Stimulated activated CD8-positive, alpha-beta memory T cell treated with anti-CD3 and anti-CD28 coated beads, Interleukin-7, amount 100 ng/mL, for 1 hour (primary cell): ENCODE measurements around the gene PCBP3.
"Not testable (repeated sequence)": the region's sequence is repeated elsewhere in the genome, so short reads cannot be mapped to it uniquely, and the experiment has no call there.

Experiments
- DNase-seq, 2 donors: peaks; one replicate each; pipeline ENCODE4 v3.0.0-alpha.2; 2020; ENCODE audit warnings: low read depth in 2 of 2

PCBP3 gene

GRCh38 chr21:45893740-45894449 is 250.4 kb downstream of the PCBP3 start:
- DNase-seq = no peak

GRCh38 chr21:45894450-45894825 is 250.9 kb downstream of the PCBP3 start:
- DNase-seq = no peak

DNA sequence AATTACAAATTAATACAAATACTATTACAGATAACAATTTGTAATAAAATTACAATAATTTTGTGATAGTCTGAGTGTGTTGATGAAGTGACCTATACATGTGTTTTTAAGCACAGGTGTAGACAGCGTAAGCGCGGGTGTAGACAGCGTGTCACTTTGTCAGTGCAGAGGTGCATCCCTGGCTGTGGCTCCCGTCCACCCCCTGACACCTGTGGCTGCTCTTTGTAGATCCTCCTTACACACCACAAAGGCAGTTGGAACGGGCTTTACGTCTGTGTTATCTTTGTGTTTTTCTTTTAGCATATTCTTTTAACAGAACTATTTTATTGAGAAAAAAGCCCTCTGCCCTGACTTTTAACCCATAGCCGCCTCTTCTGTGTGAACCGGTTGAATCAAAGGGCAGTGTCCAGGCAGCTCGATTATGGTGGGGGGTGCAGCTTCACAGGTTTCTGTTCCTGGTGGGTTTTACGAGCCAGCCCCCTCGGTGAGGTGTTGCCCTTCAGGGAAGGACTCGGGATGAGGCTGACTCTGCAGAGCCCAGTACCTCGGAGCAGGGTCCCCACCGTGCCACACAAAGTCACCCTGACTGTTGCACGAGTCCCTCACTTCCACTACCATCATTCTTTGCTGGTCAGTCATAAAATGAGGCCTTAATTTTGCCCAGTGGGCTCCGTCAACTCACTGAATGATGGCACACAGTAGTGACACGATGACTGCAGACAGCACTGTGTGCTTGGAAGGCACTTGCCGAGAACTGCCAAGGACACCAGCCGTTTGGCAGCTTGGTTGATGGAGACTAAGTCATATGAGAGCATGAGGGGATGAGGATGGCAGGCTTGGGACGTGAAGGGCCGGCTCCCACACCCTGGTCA is 251.6 kb downstream of the PCBP3 start:
- DNase-seq = no peak

- DNase-seq = no peak
Measured at GRCh38 chr21:45895778-45896370, 252.3 kb downstream of the PCBP3 start.

- not testable (repeated sequence) for DNase-seq
Measured at GRCh38 chr21:45896431-45896830, 252.9 kb downstream of the PCBP3 start.

DNA sequence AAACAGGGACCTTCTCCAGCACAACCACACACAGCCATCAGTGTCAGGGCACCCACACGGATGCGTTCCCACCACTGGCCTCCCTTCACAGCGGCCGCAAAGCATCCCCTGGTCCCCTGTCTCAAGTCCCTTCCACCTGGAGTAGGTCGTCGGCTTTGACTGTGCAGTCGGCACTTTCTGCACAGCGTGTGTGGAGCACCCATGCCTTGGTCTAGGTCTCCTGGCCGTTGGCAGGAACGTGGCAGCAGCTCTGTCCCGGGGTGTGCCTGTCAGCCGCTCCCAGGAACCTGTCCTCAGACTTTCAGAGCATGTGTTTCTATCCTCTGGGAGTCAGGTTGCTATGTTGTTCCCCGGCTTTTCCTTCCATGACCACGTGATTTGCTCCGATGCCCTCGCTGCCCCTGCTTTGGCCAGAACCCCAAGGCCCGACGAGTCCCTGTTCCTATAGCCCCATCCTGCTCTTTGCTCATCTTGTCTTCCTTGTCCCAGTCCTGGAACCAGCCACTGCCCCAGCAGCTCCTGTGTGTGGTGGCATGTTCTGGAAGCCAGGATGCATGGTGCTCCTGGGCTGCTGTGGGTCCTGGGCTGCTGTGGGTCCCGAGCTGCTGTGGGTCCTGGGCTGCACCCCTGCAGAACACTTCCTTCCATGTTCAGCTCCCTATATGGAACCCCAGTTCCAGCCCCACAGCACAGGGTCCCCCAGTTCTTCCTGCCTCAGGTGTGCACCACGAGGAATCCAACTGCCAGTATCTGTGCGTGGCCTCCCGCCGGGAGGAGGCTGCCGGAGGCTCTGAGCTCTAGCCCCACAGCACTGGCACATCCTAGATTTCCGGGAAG is 253.9 kb downstream of the PCBP3 start:
- DNase-seq = no peak

GRCh38 chr21:45898028-45898350 is 254.5 kb downstream of the PCBP3 start:
- DNase-seq = no peak

DNA sequence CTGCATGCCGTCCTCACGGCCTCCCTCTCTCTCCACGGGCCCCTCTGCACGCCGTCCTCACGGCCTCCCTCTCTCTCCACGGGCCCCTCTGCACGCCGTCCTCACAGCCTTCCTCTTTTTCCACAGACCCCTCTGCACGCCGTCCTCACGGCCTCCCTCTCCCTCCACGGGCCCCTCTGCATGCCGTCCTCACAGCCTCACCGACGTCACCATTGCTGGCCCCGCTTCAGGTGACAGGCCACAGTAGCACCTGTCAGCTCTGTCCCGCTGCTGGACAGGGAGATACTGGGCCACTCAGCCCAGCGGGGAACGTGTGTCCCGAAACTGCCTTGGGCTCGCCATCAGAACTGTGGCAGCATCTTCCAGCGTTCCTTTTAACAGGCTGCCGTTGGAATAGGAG is 255.3 kb downstream of the PCBP3 start:
- DNase-seq = no peak

DNA sequence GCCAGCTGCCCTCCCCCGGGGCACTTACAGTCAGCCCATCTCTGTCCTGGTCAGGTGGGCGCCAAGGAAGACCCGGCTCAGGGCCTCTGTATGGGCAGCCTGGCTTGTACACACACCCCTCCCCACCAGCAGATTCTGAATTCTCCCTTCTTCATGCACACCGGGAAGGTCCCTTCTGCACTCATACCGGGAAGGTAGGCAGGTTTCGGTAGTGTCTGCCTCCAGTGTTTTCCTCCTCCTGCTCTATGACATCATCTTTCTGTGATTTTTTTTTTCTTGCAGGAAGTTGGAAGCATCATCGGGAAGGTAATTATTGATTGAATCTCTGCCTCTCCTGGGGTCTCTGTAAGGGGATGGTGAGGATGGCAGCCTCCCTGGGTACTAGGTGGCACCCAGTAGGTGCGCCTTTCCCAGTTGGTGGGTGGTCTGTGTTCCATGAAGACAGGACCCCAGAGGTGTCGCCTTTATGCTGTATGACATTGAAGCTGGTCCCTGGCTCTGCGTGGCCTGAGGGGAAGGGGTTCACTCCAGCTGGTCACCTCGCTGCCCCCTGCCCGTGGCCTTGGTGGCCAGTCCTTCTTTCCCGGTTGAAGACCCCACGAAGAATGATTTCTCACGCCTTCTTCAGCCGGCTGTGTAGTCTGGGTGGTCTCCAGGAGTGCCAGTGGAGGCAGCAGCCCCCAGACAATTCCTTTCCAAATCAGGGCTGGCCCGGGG is 255.9 kb downstream of the PCBP3 start:
- DNase-seq = no peak

- DNase-seq = no peak
Measured at GRCh38 chr21:45900034-45900868, 256.7 kb downstream of the PCBP3 start.

DNA sequence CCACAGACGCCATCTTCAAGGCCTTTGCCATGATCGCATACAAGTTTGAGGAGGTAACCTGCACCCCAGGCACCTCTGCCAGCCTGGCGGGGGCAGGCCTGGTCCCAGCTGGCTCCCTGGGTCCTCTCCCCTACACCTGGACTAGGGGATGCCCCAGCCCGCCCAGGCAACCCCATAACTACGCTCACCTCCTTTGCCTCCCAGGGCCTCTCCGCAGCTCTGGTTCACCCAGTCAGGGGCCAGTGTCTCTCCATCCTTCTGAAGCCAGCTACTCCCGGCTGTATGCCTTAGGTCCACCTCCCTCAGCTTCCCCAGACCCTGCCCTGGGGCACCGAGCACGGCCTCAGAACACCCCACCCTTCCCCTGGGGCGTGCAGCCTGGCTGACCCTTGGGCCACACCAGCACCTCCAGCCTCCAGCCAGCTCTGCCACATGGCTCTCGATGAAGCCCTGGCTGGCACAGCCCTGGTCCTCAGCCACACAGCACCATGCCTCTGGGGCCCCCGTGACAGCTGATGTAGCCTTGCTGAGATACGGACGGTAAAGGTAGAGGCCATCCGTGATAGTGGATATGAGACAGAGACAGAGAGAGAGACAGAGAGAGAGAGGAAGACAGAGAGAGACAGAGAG is 257.7 kb downstream of the PCBP3 start:
- DNase-seq = no peak

DNA sequence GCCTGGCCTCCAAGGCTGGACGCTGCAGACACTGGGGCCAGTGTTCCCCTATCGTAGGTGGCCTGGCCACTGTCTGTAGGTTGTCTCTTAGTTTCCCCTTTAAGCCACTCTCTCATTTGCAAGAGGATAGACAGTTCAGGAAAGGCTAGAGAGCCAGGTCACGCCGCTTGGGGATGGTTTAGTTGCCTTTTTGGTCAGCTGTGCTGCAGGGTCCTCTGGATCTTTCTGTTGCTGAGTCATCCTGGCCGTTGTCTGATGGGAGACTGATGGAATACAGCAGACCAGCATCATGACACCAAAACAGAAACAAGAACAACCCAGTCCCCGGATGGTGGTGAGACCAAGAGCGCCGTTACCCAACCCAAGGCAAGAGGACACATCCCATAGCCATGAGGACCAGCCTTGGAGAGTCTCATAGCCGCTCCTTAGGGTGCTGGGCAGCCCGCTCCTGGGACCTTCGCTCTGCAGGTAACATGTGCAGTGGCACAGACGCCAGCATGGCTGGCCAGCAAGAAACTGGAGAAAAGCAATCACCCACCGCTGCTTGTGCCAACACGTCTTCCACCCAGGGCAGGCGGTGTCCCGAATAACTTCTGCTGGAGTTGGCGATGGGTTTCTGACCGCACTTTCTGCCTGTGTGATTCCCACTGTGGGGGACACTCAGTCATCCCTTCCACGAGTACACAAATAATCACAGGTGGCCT is 258.9 kb downstream of the PCBP3 start:
- no peak for DNase-seq

DNA sequence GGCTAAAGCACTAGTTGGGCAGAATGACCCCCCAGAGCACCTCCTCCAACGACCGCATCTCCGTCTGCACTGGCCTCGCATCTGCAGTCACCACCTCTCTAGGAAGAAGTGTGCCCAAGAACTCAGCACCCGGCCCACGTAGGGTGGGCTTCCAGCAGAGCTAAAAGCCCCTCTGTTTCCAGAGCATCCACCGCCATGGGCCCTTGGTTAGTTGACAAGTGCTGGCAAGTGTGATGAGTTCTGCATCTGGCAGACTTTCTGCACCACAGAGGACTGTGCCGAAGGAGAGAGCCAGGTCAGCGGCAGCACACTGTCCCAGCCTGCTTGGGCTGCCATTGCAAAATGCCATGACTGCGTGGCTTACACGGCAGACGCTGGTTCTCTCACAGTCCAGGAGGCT is 261.7 kb downstream of the PCBP3 start:
- DNase-seq = no peak

DNA sequence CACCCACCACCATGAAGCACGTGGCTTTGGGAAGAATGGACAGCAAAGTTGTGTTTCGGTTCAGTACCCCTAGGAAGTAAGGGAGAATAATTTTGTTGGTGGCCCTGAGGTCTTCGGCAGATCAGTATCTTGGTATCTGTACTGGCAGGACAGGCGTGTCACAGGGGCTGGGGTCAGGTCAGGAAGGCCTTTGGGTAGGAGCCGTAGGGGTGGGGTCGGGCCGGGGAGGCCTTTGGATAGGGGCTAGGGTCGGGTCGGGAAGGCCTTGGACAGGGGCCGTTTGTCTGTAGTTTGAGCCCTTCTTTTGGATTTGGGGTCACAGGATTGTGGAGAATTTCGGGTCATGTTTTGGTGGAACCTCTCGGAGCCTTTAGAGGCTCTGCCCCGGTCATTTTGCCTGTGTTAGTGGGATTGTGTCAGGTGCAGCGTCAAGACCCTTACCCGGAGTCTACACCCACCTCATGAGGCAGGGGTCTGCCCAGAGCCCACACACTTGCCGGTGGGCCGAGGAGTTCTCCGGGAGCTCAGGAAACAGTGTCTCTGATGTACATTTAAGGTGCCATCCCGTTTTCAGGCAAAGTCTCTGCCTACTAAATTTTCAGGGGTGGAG is 262.8 kb downstream of the PCBP3 start:
- no peak for DNase-seq

GRCh38 chr21:45906859-45907258 is 263.3 kb downstream of the PCBP3 start:
- no peak for DNase-seq

DNA sequence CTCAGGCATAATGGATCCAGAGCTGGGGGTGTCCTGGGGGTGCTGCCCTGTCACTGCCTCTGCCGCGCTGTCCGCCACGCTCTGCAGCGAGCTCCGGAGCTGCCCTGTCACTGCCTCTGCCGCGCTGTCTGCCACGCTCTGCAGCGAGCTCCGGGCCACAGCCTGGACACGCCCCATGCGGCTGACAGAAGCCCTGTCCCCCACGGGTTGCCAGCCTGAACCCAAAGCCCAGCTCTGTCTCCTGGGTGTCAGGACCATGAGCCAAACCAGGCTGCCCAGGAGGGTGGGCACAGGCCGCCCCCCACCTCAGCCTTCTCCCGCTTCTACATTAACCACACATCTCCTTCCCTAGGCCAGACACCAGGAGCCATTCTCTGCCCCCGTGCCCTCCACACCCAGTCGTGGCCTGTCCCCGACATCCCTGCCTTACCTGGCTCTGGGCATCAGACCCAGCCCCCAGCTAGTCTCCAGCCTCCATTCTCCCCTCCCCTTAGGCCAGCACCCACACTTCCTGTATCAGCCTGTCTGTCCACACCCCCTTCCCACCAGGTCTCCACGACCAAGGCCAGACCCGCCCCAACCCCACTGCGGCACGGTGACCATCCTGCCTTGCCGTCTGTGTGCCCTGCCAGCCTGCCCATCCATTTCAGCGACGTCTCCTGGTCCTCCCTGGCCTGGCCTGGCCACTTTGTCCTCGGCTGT is 265.2 kb downstream of the PCBP3 start:
- no peak for DNase-seq

GRCh38 chr21:45909238-45909988 is 265.9 kb downstream of the PCBP3 start:
- no peak for DNase-seq

DNA sequence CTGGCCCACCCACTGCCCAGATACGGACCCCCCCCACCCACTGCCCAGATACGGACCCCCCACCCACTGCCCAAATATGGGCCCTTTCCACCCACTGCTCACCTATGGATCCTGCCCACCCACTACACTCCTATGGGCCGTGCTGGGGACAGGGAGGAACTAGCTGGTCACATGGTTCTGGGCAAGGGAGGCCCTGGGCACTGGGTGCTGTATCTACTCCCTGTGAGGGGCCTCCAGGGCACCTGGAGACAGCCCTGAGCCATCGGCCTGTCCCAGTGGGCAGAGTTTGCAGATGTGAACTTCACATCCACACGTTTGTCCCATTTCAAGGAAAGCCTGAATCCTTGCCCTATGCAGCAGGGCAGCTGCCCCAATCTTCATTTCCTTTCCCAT is 266.6 kb downstream of the PCBP3 start:
- DNase-seq = no peak
